ENCODE data around the gene PRIM2.
"Not testable (repeated sequence)": the region's sequence is repeated elsewhere in the genome, so short reads cannot be mapped to it uniquely, and the experiment has no call there.

GRCh38 chr6:57374764-57375163, 57.3 kb downstream of the PRIM2 start:
- TF ChIP-seq POLR2A (IDR thresholded peaks at IDR 0.05): not testable (repeated sequence)
- TF ChIP-seq, protein P1, sequence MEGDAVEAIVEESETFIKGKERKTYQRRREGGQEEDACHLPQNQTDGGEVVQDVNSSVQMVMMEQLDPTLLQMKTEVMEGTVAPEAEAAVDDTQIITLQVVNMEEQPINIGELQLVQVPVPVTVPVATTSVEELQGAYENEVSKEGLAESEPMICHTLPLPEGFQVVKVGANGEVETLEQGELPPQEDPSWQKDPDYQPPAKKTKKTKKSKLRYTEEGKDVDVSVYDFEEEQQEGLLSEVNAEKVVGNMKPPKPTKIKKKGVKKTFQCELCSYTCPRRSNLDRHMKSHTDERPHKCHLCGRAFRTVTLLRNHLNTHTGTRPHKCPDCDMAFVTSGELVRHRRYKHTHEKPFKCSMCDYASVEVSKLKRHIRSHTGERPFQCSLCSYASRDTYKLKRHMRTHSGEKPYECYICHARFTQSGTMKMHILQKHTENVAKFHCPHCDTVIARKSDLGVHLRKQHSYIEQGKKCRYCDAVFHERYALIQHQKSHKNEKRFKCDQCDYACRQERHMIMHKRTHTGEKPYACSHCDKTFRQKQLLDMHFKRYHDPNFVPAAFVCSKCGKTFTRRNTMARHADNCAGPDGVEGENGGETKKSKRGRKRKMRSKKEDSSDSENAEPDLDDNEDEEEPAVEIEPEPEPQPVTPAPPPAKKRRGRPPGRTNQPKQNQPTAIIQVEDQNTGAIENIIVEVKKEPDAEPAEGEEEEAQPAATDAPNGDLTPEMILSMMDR (IDR thresholded peaks at IDR 0.05): not testable (repeated sequence)

Data from prostate gland (tissue), 2 donors.